Keratinocyte (primary cell): ENCODE data around the gene FRMPD2.

Experiments
- CTCF ChIP-seq, 3 experiments: IDR thresholded peaks in 1 of 3; conservative IDR thresholded peaks in 1 of 3; optimal IDR thresholded peaks in 1 of 3; 2 replicates in 2 of 3; 3 replicates in 1 of 3; pipeline versions ENCODE3 to v1.5.1; 2011; ENCODE audit warnings: low read length in 3 of 3, mild to moderate bottlenecking in 3 of 3, moderate library complexity in 2 of 3, control low read depth in 1 of 3, inconsistent platforms in 1 of 3; ENCODE audit not compliant: insufficient read depth in 2 of 3; ENCODE audit errors: extremely low read depth in 1 of 3
- EZH2 ChIP-seq: IDR thresholded peaks from one replicate; pipeline ENCODE4 v1.6.1; 2012; ENCODE audit warnings: inconsistent platforms, mild to moderate bottlenecking, low read length, moderate library complexity

GRCh38 chr10:48207853-48208252, 66.6 kb downstream of the FRMPD2 start:
- TF ChIP-seq CTCF (optimal IDR thresholded peaks at IDR 0.05 in 1 of 3, IDR thresholded peaks at IDR 0.05 in 1 of 3, conservative IDR thresholded peaks at IDR 0.05 in 1 of 3; ENCODE audit: extremely low read depth in 1 of 3, insufficient read depth in 2 of 3, low read length in 3 of 3) (no peak), EZH2 (no peak)
